ENCODE data around the gene IPCEF1. TPM values are rescaled to one million over a fixed set of nuclear protein-coding genes. Genes with fewer than 3 reads are reported as not detected.

Gene IPCEF1
- total and polyA plus RNA-seq, 2 donors (not counting 3 experiments of a cell fraction or from before 2014, with no cell fraction given) = 0.01 to 0.51 TPM

- H3K9ac ChIP-seq (replicated peaks; ENCODE audit: extremely low read depth, insufficient read depth, low read length) = no peak overlapping the region
- BruUV-seq (replicated peaks) = no TSS peak
Observed at GRCh38 chr6:154239392-154239791, 117.2 kb downstream of the IPCEF1 start.

More at GRCh38 chr6:154239392-154239791, 117.2 kb downstream of the IPCEF1 start:
- ChIA-PET CTCF (no interaction called here), POLR2A (no interaction called here)
- Histone ChIP-seq H3K27me3 (ENCODE audit: control insufficient read depth in 2 of 2, insufficient read depth in 2 of 2, low read length in 2 of 2) (no peaks in the 10 kb centered on the region), H4K20me1 (replicated peaks; ENCODE audit: control insufficient read depth, extremely low read depth, insufficient read depth, low read length) (no peaks in the 10 kb centered on the region), H3K27ac (ENCODE audit: insufficient read depth, low read depth, low read length) (no peak overlapping the region), H3K9me3 (replicated peaks; ENCODE audit: control insufficient read depth, insufficient read depth, low read length) (no peaks in the 10 kb centered on the region), H3K9me1 (replicated peaks; ENCODE audit: control insufficient read depth, extremely low read depth, insufficient read depth, low read length) (no peaks in the 10 kb centered on the region), H3K4me3 (replicated peaks in 1 of 3; ENCODE audit: insufficient read depth in 1 of 3, low read depth in 1 of 3, low read length in 3 of 3) (no peak overlapping the region), H3K36me3 (ENCODE audit: control insufficient read depth in 2 of 2, extremely low read depth in 1 of 2, insufficient read depth in 2 of 2, low read length in 2 of 2) (no peaks in the 10 kb centered on the region), H3K4me1 (ENCODE audit: control insufficient read depth, extremely low read depth, insufficient read depth, low read length) (no peaks in the 10 kb centered on the region), H2AFZ (ENCODE audit: low read depth, low read length) (no peak overlapping the region), H3K4me2 (ENCODE audit: insufficient read depth, low read length) (no peak overlapping the region), H3K79me2 (ENCODE audit: control insufficient read depth, insufficient read depth, low read length) (no peaks in the 10 kb centered on the region)
- dilution Hi-C loops (cut with MboI; ENCODE audit: extremely low pct_ligation_motif_present, low sequenced_read_pairs) = no loop called here
- FAIRE-seq = no peak
- DNase-seq (ENCODE audit: low read depth, low spot score) = no peak
- intact Hi-C loops (cut with micrococcal nuclease) = no loop called here
- TF ChIP-seq CTCF (IDR thresholded peaks at IDR 0.05; ENCODE audit: extremely low read depth in 1 of 2, insufficient read depth in 1 of 2, low read depth in 1 of 2, low read length in 2 of 2) = no peak
- no peak for TF ChIP-seq POLR2AphosphoS5 (IDR thresholded peaks at IDR 0.05; ENCODE audit: insufficient read depth, low read depth, low read length)
- TF ChIP-seq, protein P1, sequence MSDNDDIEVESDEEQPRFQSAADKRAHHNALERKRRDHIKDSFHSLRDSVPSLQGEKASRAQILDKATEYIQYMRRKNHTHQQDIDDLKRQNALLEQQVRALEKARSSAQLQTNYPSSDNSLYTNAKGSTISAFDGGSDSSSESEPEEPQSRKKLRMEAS (IDR thresholded peaks at IDR 0.05; ENCODE audit: insufficient read depth, insufficient read length) = no peak
- TF ChIP-seq GATA2 (IDR thresholded peaks at IDR 0.05; ENCODE audit: insufficient read depth, insufficient read length, low read depth, low read length) = no peak
- no peak for TF ChIP-seq EZH2 (IDR thresholded peaks at IDR 0.05; ENCODE audit: borderline replicate concordance, low read depth, low read length, severe bottlenecking)
